ENCODE data around the gene DDX39B.
"Not testable (repeated sequence)": the region's sequence is repeated elsewhere in the genome, so short reads cannot be mapped to it uniquely, and the experiment has no call there.

The DDX39B gene

DNA sequence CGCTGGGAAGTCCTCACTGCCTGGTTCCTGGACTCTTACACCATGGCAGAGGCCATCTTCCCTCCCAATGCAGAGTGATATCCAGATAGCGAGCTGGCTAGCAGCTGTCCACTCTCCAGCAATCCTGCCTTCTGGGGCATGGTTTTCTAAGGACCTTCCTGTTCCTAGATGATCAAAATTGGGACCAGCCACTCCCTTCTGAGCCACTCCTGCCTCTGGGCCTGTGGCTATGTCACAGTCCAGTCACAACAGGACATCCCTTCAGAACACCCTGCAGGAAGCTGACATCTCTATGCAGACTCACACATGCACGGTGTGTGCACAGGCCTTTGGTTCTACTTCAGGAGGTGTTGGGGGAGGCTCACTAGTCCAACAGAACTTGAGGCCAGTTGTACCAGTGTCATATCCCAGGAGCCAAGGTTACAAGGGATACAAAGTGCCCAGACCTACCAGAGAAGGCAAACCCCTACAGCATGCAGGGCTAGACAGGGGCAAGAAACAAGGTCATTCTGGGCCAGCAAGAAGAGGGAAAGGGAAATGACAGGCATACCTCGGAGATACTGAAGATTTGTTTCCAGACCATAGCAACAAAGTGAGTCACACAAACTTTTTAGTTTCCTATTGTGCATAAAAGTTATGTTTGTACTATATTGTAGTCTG is 15.7 kb downstream of the DDX39B start:
- no peak for DNase-seq

DNA sequence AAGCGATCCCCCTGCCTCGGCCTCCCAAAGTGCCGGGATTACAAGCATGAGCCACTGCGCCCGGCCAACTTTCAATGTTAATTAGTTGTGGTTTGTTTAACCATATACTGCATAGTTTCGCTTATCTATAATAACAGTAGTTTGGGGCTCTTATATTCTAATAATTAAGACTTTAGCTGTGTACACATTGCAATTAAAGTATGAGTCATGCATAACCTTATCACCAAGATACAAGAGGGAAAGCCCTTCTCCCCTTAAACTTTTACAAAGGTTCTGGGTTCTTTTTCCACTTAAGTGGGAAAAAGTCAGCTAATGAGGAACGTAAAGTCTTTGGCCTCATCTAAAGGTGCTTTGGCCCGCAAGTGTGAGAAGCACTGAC is 16.3 kb downstream of the DDX39B start:
- no peak for DNase-seq

DNA sequence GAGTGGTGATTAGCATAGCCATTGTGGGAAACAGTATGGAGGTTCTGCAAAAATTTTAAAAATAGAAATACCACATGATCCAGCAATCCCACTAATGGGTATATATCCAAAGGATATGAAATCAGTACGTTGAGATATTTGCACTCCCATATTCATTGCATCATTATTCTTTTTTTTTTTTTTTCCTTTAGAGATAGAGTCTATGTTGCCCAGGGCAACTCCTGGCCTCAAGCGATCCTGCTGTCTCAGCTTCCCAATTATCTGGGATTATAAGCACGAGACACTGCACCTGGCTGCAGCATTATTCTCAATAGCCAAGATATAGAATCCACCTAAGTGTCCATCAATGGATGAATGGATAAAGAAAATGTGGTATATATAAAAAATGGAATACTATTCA is 20.0 kb downstream of the DDX39B start:
- no peak for DNase-seq

DNA sequence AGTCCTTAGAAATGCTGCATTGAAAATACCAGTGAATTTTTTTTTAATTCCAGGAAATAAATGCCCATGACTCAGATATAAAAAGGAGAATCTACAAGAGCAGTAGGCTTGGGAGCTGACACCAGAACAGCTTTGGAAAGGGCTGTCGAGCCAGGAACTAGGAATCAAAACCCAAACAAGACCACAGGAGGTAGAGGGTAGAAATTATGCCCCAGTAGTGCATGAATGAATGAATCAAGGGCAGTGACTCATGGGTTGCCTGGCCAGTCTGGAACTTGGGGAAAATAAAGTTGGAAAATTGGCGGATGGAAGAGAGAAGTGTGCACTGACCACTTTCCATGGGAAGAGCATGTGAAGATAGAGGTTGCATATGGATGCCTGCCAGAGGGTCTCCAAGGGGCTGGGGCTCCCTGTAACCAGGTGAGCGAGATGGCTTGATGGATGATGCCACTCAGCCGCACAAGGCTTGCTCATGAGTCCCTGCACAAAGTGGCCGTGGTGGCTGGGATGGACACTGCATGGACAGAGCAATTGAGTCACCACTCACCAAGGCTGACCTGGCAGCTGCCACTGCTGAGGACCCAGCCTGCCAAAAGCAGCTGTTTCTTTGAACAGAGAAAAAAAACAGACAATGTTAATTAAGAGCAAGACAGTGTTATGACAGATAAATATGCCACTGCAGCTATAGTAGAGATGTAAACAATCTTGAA is 28.2 kb downstream of the DDX39B start:
- DNase-seq, result no peak

- no peak for DNase-seq
Measured at GRCh38 chr6:31510007-31510406, 31.8 kb downstream of the DDX39B start.

GRCh38 chr6:31509036-31509435 is 32.8 kb downstream of the DDX39B start:
- DNase-seq, result not testable (repeated sequence)

DNA sequence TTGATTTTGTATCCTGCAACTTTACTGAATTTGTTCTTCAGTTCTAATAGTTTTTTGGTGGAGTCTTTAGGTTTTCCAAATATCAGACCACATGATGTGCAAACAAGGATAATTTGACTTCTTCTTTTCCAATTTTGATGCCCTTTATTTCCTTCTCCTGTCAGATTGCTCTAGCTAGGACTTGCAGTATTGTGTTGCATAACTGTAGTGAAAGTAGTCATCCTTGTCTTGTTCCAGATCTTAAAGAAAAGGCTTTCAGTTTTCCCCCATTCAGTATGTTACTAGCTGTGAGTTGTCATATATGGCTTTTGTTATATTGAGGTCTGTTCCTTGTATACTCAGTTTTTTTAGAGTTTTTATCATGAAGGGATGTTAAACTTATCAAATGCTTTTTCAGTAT is 39.2 kb downstream of the DDX39B start:
- no peak for DNase-seq

DNA sequence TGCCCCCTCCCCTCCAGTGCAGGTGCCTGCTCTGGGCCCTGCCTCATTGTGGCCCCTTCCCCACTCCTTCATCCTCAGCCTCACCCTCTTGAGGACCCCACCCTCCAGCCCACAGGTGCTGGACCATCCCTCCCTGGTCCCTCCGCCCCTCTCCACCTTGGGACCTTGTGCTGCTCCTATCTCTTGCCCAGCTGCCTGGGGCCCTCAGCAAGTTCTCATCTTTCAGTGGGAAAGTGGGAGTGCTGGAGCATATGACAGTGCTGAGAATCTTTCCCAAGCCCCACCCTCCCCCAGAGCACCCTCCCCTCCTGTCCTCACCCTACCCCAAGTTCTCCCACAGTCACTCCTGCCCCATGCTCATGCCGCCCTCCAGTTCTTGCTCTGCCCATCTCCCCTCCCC is 42.2 kb downstream of the DDX39B start:
- not testable (repeated sequence) for DNase-seq

GRCh38 chr6:31498748-31499147 is 43.1 kb downstream of the DDX39B start:
- no peak for DNase-seq

- DNase-seq, result no peak
Measured at GRCh38 chr6:31497531-31498476, 44.0 kb downstream of the DDX39B start, which contains the start of gene MICB. Gene MICB (plus strand): TSS chr6:31498145. CDS start chr6:31498194, 49 bp downstream.

- DNase-seq, result not testable (repeated sequence)
Measured at GRCh38 chr6:31496826-31497225, 45.0 kb downstream of the DDX39B start.

DNA sequence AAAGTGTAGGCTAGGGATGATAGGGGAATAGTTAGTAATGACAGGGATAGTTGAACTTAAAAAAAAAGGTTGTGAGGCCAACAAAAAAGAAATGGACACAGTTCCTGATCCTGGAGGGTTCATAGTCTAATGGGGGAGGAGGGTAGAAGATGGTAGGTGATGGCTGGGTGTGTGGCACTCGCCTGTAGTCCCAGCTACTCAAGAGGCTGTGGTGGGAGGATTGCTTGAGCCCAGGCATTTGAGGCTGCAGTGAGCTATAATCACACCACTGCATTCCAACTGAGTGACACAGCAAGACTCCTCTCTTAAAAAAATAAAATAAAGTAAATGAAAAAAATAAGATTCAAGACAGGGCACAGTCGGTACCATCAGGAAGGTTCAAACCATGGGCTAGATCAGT is 46.2 kb downstream of the DDX39B start:
- no peak for DNase-seq

- peak; percentile 35 for DNase-seq
Measured at GRCh38 chr6:31493875-31494694, 47.7 kb downstream of the DDX39B start.

DNA sequence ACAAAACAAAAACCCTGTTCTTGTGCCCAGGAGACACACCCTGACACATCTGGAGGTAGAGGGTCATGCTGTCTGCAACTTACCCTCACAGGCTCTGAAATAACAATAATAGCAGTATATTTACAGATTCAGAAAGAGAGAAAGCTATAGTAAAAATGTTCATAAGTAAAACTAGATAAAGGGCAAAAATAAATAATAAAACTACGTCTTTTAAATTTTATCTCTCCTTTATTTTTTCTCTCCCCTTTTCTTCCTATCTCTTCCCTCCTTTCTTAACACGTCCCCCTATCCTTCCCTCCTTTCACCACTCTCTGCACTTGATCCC is 48.3 kb downstream of the DDX39B start:
- not testable (repeated sequence) for DNase-seq

- DNase-seq, result no peak
Measured at GRCh38 chr6:31490115-31490873, 51.5 kb downstream of the DDX39B start.

- no peak for DNase-seq
Measured at GRCh38 chr6:31489086-31489485, 52.7 kb downstream of the DDX39B start.

DNA sequence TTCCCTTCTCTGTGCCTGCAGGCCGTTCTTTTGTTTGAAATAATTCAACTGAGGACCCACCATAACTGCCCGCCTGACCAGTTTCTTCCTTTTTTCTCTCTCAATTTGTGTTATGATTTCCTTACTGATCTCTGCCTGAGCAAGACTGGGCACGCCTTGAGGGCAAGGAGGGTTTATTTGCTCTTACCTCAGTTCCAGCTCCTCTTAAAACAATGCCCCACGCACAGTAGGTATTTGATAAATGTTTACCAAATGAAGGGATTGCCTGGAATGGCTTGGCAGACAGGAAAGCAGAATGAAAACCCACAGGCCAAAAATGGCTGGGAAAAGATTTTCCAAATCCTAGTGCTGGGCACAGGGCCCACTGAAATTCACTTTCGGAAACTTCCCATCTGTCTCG is 54.1 kb downstream of the DDX39B start:
- DNase-seq, result not testable (repeated sequence)

DNA sequence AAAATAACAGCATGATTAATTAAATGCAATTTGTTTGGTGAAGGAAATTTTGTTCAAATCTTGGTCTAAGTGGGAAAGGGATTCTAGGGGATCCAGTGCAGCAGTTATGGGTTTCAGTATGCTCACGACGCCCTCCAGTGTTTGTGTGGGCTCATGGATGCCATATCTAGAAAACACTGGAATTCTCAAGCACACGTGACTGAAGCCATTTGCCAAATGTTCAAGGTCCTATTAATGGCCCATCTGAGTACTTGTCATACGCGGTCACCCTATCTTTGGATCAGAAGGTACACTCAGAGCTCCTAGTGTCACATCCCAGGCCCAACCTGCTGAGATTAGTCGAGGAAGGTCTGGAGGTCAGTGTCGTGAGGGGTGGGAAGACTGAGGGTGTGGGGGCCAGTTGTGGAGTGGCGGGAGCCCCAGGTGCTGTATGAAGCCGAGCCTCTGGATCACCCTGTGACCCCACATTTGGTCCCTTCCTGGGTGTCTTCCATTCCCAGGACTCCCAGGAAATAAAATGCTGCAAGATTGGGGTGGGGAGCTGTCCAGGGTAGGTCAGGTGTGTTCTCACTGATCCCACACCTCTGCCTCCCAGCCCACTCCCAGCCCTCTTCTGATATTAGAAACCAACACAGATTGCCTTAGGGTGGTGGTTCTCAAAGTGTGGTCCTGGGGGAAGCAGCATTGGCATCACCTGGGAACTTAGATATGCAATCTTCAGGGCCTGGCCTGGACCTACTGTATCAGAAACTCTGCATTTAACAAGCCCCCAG is 55.6 kb downstream of the DDX39B start:
- DNase-seq, result not testable (repeated sequence)

DNA sequence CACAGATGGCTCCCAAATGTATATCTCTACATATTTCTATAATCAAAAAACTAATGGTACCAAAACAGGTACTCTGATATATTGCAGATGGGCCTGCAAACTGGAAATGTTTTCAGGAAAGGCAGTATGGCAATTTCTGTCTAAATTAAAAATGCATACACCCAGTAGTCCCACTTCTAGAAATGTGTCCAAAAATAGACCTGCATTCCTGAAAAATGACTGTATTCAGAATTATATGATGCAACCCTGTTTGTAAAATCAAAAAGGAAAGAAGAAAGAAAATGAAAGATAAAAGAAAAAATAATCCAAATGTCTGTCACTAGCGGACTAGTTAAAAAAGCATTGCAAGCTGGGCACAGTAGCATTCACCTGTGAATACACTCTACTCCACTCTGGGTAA is 56.7 kb downstream of the DDX39B start:
- DNase-seq, result no peak

- no peak for DNase-seq
Measured at GRCh38 chr6:31483392-31483791, 58.4 kb downstream of the DDX39B start.

DNA sequence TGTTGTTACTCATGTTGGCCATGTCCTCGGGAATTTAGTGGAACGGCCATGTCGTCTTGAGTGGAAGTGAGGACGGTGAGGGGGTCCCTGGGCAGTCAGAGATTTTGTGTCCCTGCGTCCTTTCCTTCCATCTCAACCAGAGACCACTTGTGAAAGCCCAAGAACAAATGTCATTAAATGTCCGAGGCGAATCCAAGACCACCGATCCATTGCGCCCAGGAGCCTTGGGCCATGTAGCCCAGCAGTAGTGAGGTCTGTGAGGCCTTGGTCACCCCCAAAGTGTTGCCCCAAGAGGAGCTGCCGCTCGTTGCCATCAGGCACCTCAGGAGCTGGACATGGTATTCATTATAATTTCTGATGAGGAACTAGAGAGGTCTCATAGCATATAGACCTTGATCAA is 61.2 kb downstream of the DDX39B start:
- no peak for DNase-seq

All from NCI-H1694 (cell line).